Osteoblast (primary cell): ENCODE measurements around the gene RELB. TPM values are rescaled to one million over a fixed set of nuclear protein-coding genes. Genes with fewer than 3 reads are reported as not detected.
A peak's percentile ranks its signal among the peaks of the same experiment; 100 is the strongest.

ENCODE experiments used
- DNase-seq: peaks from one replicate; pipeline ENCODE4 v3.0.0; 2011; ENCODE audit warnings: low spot score, mixed read lengths; ENCODE audit not compliant: insufficient read length; ENCODE audit errors: missing footprints
- H2AFZ ChIP-seq: 2 replicates; pipeline ENCODE4 v1.6.0; 2011; ENCODE audit warnings: mild to moderate bottlenecking, low read length
- H3K27ac ChIP-seq: 2 replicates; pipeline ENCODE4 v1.5.1; 2011; ENCODE audit warnings: mild to moderate bottlenecking, low read depth, low read length, moderate library complexity
- H3K27me3 ChIP-seq: 2 replicates; pipeline ENCODE4 v1.6.0; 2012; ENCODE audit warnings: mild to moderate bottlenecking, control low read depth, inconsistent platforms, low read length, moderate library complexity; ENCODE audit not compliant: insufficient read depth
- H3K36me3 ChIP-seq: 2 replicates; pipeline ENCODE4 v1.5.1; 2011; ENCODE audit warnings: mild to moderate bottlenecking, low read length, control low read depth, moderate library complexity; ENCODE audit not compliant: insufficient read depth
- H3K4me1 ChIP-seq: 2 replicates; pipeline ENCODE4 v1.5.1; 2011; ENCODE audit warnings: mild to moderate bottlenecking, low read length, control low read depth, moderate library complexity; ENCODE audit not compliant: insufficient read depth
- H3K4me2 ChIP-seq: 2 replicates; pipeline ENCODE4 v1.6.0; 2011; ENCODE audit warnings: mild to moderate bottlenecking, low read length; ENCODE audit not compliant: insufficient read depth
- H3K4me3 ChIP-seq: fragments of 200-600 bp; sonication (generic); 3 replicates; pipeline ENCODE4 v1.5.1; 2012; ENCODE audit warnings: mild to moderate bottlenecking, low read length, inconsistent platforms; ENCODE audit not compliant: insufficient read depth
- H3K79me2 ChIP-seq: 2 replicates; pipeline ENCODE4 v1.6.0; 2012; ENCODE audit warnings: mild to moderate bottlenecking, low read length, control low read depth, inconsistent platforms; ENCODE audit not compliant: insufficient read depth
- H3K9me3 ChIP-seq: 2 replicates; pipeline ENCODE4 v1.5.1; 2011; ENCODE audit warnings: low read depth, low read length, control low read depth
- H4K20me1 ChIP-seq: 2 replicates; pipeline ENCODE4 v1.6.0; 2012; ENCODE audit warnings: mild to moderate bottlenecking, low read length, control low read depth; ENCODE audit not compliant: insufficient read depth
- total RNA-seq: library from RNA; depleted of rRNA; stranded (reverse); fragments of >200 nt; gene quantifications from 2 replicates; pipeline ENCODE4 v1.2.3, GENCODE V29; 2012
- TF ChIP-seq, protein P1 (sequence below): IDR thresholded peaks from 2 replicates; pipeline ENCODE4 v1.5.1; 2011; ENCODE audit warnings: mild to moderate bottlenecking, low read depth, low read length, moderate library complexity; ENCODE audit errors: extremely low read depth

Gene RELB
- total RNA-seq, 1 donor = 9.8 TPM

- DNase-seq = peak; percentile 59
- Histone ChIP-seq H3K36me3 (peaks cover 84% of the 10 kb centered on the region), H3K9me3 (no peaks in the 10 kb centered on the region), H4K20me1 (peaks cover 29% of the 10 kb centered on the region), H3K4me2 (no peak overlapping the region), H3K4me3 (no peak overlapping the region), H3K4me1 (no peaks in the 10 kb centered on the region), H3K27ac (no peak overlapping the region), H2AFZ (no peak overlapping the region), H3K27me3 (no peaks in the 10 kb centered on the region), H3K79me2 (peaks cover 14% of the 10 kb centered on the region)
- TF ChIP-seq, protein P1, sequence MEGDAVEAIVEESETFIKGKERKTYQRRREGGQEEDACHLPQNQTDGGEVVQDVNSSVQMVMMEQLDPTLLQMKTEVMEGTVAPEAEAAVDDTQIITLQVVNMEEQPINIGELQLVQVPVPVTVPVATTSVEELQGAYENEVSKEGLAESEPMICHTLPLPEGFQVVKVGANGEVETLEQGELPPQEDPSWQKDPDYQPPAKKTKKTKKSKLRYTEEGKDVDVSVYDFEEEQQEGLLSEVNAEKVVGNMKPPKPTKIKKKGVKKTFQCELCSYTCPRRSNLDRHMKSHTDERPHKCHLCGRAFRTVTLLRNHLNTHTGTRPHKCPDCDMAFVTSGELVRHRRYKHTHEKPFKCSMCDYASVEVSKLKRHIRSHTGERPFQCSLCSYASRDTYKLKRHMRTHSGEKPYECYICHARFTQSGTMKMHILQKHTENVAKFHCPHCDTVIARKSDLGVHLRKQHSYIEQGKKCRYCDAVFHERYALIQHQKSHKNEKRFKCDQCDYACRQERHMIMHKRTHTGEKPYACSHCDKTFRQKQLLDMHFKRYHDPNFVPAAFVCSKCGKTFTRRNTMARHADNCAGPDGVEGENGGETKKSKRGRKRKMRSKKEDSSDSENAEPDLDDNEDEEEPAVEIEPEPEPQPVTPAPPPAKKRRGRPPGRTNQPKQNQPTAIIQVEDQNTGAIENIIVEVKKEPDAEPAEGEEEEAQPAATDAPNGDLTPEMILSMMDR = no peak
Observed at GRCh38 chr19:45058622-45059159, 57.4 kb downstream of the RELB start.

DNA sequence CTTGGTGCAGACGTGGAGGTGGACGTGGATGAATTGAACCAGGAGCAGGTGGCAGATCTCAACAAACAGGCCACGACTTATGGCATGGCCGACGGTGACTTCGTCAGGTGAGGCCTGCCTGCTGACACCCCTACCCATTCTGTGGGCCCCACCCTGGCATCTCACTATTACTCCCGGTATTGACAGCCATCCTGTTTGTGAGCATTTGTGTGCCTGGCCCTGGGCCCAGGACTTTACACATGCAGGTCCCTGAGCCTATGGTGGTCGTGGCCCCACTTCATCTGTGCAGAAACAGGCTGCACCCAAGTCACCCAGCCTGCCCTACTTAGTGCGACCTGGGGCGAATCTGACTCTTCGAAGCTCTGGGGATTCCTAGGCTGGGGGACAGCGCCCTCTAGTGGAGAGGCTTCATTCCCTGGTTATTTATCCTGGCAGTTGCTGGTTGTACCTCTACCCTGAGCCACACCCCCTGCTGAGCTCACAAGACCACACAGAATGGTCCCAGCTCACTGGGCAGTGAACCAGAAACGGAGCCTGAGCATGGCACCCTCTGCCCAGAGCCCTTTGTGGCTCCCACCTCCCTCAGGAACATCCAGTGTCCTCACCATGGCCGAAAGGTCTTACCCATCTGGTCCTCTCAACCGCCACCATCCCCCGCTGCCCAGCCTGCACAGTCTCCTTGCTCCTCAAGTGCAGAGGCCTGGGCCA is 58.1 kb downstream of the RELB start:
- Histone ChIP-seq H3K27me3 (no peaks in the 10 kb centered on the region), H2AFZ (no peak overlapping the region), H3K4me2 (no peak overlapping the region), H3K9me3 (no peaks in the 10 kb centered on the region), H3K27ac (no peak overlapping the region), H3K36me3 (peaks cover 84% of the 10 kb centered on the region), H3K4me1 (no peaks in the 10 kb centered on the region), H3K79me2 (peaks cover 10% of the 10 kb centered on the region), H3K4me3 (no peak overlapping the region), H4K20me1 (peaks cover 29% of the 10 kb centered on the region)
- DNase-seq = peak; percentile 99
- TF ChIP-seq, protein P1 = peak; percentile 90

DNA sequence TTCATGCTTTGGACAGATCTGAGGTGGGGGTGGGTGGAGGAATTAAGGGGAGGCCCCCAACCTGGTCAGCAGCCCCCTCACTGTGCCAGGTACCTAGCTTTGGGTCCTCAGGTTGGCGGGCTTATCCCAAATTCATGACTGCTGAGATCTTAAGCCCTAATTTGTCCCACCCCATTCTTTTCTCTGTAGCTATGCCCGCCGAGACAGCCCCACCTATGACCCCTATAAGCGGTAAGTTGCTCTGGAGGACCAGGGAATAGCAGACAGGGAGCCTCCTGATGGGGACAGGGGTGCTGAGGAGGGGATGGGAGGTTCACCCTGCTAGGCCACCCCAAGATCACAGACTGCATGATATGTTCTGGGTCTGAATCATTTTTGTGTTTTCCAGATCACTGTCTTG is 60.7 kb downstream of the RELB start:
- Histone ChIP-seq H3K9me3 (no peaks in the 10 kb centered on the region), H3K27me3 (no peaks in the 10 kb centered on the region), H3K27ac (no peak overlapping the region), H3K4me2 (no peak overlapping the region), H3K4me1 (no peaks in the 10 kb centered on the region), H3K36me3 (peaks cover 78% of the 10 kb centered on the region), H3K4me3 (no peak overlapping the region), H3K79me2 (peaks cover 12% of the 10 kb centered on the region), H4K20me1 (peaks cover 28% of the 10 kb centered on the region), H2AFZ (no peak overlapping the region)
- peak; percentile 73 for DNase-seq
- TF ChIP-seq, protein P1 = no peak
